HepG2 (cell line): ENCODE results near the gene NAT14. TPM values are rescaled to one million over a fixed set of nuclear protein-coding genes. Genes with fewer than 3 reads are reported as not detected.

Experiments
- CREM ChIP-seq, 2 experiments: sonication (generic) in 1 of 2; formaldehyde crosslinking in 1 of 2; IDR thresholded peaks; 2 replicates each; pipeline versions ENCODE4 v1.4.0 to v1.6.1; 2016 to 2020; ENCODE audit warnings: antibody characterized with exemption in 1 of 2, mild to moderate bottlenecking in 1 of 2, missing genetic modification reagents in 1 of 2
- ELF1 ChIP-seq: sonication (generic); formaldehyde crosslinking; IDR thresholded peaks from 2 replicates; pipeline ENCODE4 v1.4.0; 2020; ENCODE audit warnings: missing genetic modification reagents
- GATA4 ChIP-seq: sonication (generic); IDR thresholded peaks from 2 replicates; pipeline ENCODE4 v1.6.1; 2016; ENCODE audit warnings: antibody characterized with exemption, low read depth, borderline replicate concordance
- GPN1 ChIP-seq: sonication (generic); formaldehyde crosslinking; IDR thresholded peaks from 2 replicates; pipeline ENCODE4 v1.5.1; 2020; ENCODE audit warnings: missing genetic modification reagents, borderline replicate concordance
- HNF1A ChIP-seq, 2 experiments: sonication (generic) in 1 of 2; formaldehyde crosslinking in 1 of 2; IDR thresholded peaks; 2 replicates each; pipeline versions ENCODE4 v1.4.0 to v1.6.1; 2016 to 2020; ENCODE audit warnings: borderline replicate concordance in 1 of 2, low read depth in 1 of 2, mild to moderate bottlenecking in 1 of 2, missing genetic modification reagents in 1 of 2
- HNF1B ChIP-seq: sonication (generic); formaldehyde crosslinking; IDR thresholded peaks from 2 replicates; pipeline ENCODE4 v1.5.1; 2020; ENCODE audit warnings: mild to moderate bottlenecking, moderate library complexity, missing genetic modification reagents
- HNF4A ChIP-seq: sonication (generic); formaldehyde crosslinking; IDR thresholded peaks from 2 replicates; pipeline ENCODE4 v1.4.0; 2020; ENCODE audit warnings: missing genetic modification reagents
- KDM3A ChIP-seq: IDR thresholded peaks from 2 replicates; pipeline ENCODE4 v1.6.1; 2018; ENCODE audit warnings: low read depth, missing compliant biosample characterization
- KDM6A ChIP-seq: IDR thresholded peaks from 2 replicates; pipeline ENCODE4 v1.6.1; 2016; ENCODE audit warnings: low read depth
- KLF12 ChIP-seq: sonication (generic); formaldehyde crosslinking; IDR thresholded peaks from 2 replicates; pipeline ENCODE4 v1.4.0; 2020; ENCODE audit warnings: missing genetic modification reagents, borderline replicate concordance
- LBX2 ChIP-seq: sonication (generic); formaldehyde crosslinking; IDR thresholded peaks from 2 replicates; pipeline ENCODE4 v1.5.0; 2020; ENCODE audit warnings: missing genetic modification reagents, mild to moderate bottlenecking, borderline replicate concordance
- NFKBIZ ChIP-seq: IDR thresholded peaks from 2 replicates; pipeline ENCODE4 v1.6.1; 2018; ENCODE audit warnings: missing genetic modification reagents, missing compliant biosample characterization
- NONO ChIP-seq, 2 experiments: fragments of 450-650 bp in 1 of 2; sonication (generic) in 1 of 2; formaldehyde crosslinking in 1 of 2; IDR thresholded peaks in 1 of 2; conservative IDR thresholded peaks in 1 of 2; 2 replicates each; pipeline versions ENCODE4 v1.6.1 to v1.8.0; 2017 to 2022; ENCODE audit warnings: mild to moderate bottlenecking in 1 of 2, missing genetic modification reagents in 1 of 2, moderate library complexity in 1 of 2
- REXO4 ChIP-seq: sonication (generic); formaldehyde crosslinking; IDR thresholded peaks from 2 replicates; pipeline ENCODE4 v1.8.0; 2022; ENCODE audit warnings: missing genetic modification reagents, mild to moderate bottlenecking, borderline replicate concordance
- SP5 ChIP-seq: IDR thresholded peaks from 2 replicates; pipeline ENCODE4 v1.6.1; 2016; ENCODE audit warnings: low read depth, borderline replicate concordance
- TAF1 ChIP-seq: sonication (generic); formaldehyde crosslinking; IDR thresholded peaks from 2 replicates; pipeline ENCODE4 v1.4.0; 2020; ENCODE audit warnings: missing genetic modification reagents
- ZEB1 ChIP-seq: IDR thresholded peaks from 2 replicates; pipeline ENCODE4 v1.6.1; 2012; ENCODE audit warnings: mild to moderate bottlenecking, low read depth, inconsistent platforms; ENCODE audit not compliant: insufficient replicate concordance
- ZNF207 ChIP-seq: fragments of 450-650 bp; IDR thresholded peaks from 2 replicates; pipeline ENCODE4 v1.6.1; 2016; ENCODE audit warnings: antibody characterized with exemption, borderline replicate concordance
- ZNF580 ChIP-seq: IDR thresholded peaks from 2 replicates; pipeline ENCODE4 v1.6.1; 2016; ENCODE audit warnings: low read depth, borderline replicate concordance
- ZNF83 ChIP-seq: sonication (generic); formaldehyde crosslinking; IDR thresholded peaks from 2 replicates; pipeline ENCODE4 v1.4.0; 2020; ENCODE audit warnings: missing genetic modification reagents, mild to moderate bottlenecking, borderline replicate concordance
- polyA plus RNA-seq, 8 experiments: library from polyadenylated mRNA; depleted of rRNA in 3 of 8; stranded (reverse) in 7 of 8; unstranded in 1 of 8; fragments of >200 nt; fragmentation: Illumina TruSeq in 4 of 8; extraction: Trizol in 4 of 8; gene quantifications; 2 replicates each; pipeline versions ENCODE4 v1.2.1 to v1.2.3, GENCODE V29; 2011 to 2016; ENCODE audit warnings: low read depth in 4 of 8, missing spikeins in 1 of 8, mixed read lengths in 1 of 8; ENCODE audit not compliant: insufficient read depth in 1 of 8
- total RNA-seq, 5 experiments: library from RNA; depleted of rRNA; stranded (reverse); fragments of >200 nt; fragmentation: Illumina TruSeq; extraction: Trizol; gene quantifications; 2 replicates each; pipeline ENCODE4 v1.2.3, GENCODE V29; 2016; ENCODE audit warnings: low read depth in 1 of 5
- TF ChIP-seq, protein P1 (sequence below): IDR thresholded peaks from 2 replicates; pipeline ENCODE4 v1.6.1; 2018; ENCODE audit warnings: missing genetic modification reagents, mild to moderate bottlenecking, missing compliant biosample characterization

NAT14 gene
- total and polyA plus RNA-seq, 2 of the 13 experiments (the other 11 are each of a cell fraction or from before 2014, with no cell fraction given) = 20.7 to 22.3 TPM

- peak; percentile 76 for TF ChIP-seq HNF4A (CRISPR knock-in tag)
- no peak; the same call in 1 of the 2 replicates for TF ChIP-seq KLF12 (CRISPR knock-in tag)
- TF ChIP-seq CREM (IDR thresholded peaks at IDR 0.05) = no peak
- no peak for TF ChIP-seq CREM (CRISPR knock-in tag; IDR thresholded peaks at IDR 0.05)
- no peak for TF ChIP-seq NONO (IDR thresholded peaks at IDR 0.05)
- TF ChIP-seq NONO (CRISPR knock-in tag; conservative IDR thresholded peaks at IDR 0.05) = peak; percentile 35; the same call in 1 of the 2 replicates
- TF ChIP-seq HNF1B = peak; percentile 45; the same call in 1 of the 2 replicates
- TF ChIP-seq ZNF83 = no peak
- TF ChIP-seq ELF1 (CRISPR knock-in tag) = no peak
- TF ChIP-seq HNF1A (IDR thresholded peaks at IDR 0.05; ENCODE audit: low read depth) = no peak
- no peak; the same call in 1 of the 2 replicates for TF ChIP-seq HNF1A (CRISPR knock-in tag; IDR thresholded peaks at IDR 0.05; ENCODE audit: borderline replicate concordance)
- TF ChIP-seq GATA4 = no peak
- no peak for TF ChIP-seq KDM6A (CRISPR knock-in tag)
- no peak for TF ChIP-seq ZNF207
- peak; percentile 55; the same call in 1 of the 2 replicates for TF ChIP-seq KDM3A (CRISPR knock-in tag)
- TF ChIP-seq, protein P1, sequence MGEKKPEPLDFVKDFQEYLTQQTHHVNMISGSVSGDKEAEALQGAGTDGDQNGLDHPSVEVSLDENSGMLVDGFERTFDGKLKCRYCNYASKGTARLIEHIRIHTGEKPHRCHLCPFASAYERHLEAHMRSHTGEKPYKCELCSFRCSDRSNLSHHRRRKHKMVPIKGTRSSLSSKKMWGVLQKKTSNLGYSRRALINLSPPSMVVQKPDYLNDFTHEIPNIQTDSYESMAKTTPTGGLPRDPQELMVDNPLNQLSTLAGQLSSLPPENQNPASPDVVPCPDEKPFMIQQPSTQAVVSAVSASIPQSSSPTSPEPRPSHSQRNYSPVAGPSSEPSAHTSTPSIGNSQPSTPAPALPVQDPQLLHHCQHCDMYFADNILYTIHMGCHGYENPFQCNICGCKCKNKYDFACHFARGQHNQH = no peak
- TF ChIP-seq SP5 (CRISPR knock-in tag) = 0 out of 2 replicates have a peak, but pooled peaks have one; percentile 32
- TF ChIP-seq REXO4 (CRISPR knock-in tag) = no peak
- no peak for TF ChIP-seq LBX2 (CRISPR knock-in tag)
- no peak for TF ChIP-seq GPN1 (CRISPR knock-in tag)
- TF ChIP-seq TAF1 (CRISPR knock-in tag) = peak; percentile 23; the same call in 1 of the 2 replicates
- TF ChIP-seq ZEB1 = peak; percentile 29
- no peak; the same call in 1 of the 2 replicates for TF ChIP-seq ZNF580 (CRISPR knock-in tag)
- TF ChIP-seq NFKBIZ = no peak
These were observed 17.5 kb upstream of the NAT14 start (continued) for GRCh38 chr19:55467236-55468053.
